DMS 273 (cell line): ENCODE data around the gene KCTD21.

Experiments used
- DNase-seq: peaks from one replicate; lab custom pipeline; 2025; ENCODE audit not compliant: unreplicated experiment; lab: John Stamatoyannopoulos, UW

Gene KCTD21

DNA sequence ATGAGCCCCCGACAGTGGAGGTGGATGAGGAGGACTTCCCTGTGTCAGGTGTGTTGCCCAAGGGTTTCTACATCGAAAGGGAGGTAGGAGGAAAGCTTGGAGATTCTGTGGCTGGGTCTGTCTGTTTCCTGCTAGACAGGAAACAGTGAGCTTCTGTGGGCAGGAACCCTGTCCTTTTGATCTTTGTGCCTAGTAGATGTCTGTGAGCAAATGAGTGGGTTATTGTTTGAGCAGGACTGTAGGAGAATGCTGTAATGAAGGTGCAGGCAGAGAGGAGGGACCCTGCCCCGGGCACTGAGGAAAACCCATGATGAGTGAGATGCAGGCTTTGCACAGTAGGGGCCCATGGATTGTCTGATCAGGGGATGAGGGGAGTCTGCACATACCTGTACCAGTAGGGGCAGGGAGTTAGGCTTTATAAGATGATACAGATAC is 14.3 kb upstream of the KCTD21 start:
- no peak for DNase-seq

GRCh38 chr11:78201096-78201818 is 12.8 kb upstream of the KCTD21 start:
- DNase-seq, result no peak

GRCh38 chr11:78200553-78200952 is 12.1 kb upstream of the KCTD21 start:
- no peak for DNase-seq

DNA sequence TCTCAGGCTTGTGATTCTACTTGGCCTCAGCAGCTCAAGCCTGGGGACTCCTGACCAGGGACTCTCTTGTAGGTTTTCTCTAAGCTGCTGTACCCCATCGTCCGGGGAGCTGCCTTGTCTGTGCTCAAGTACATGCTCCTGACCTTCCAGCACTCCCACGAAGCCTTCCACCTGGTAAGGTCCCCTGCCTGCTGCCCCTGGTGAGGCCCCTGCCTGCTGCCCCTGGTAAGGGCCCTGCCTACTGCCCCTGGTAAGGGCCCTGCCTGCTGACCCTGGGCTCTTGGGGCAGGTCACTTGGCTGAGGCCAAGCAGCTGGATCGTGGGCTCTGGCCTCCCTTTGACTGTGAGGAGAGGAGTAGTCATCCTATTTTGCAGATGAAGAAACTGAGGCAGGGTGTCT is 11.6 kb upstream of the KCTD21 start:
- DNase-seq, result no peak

DNA sequence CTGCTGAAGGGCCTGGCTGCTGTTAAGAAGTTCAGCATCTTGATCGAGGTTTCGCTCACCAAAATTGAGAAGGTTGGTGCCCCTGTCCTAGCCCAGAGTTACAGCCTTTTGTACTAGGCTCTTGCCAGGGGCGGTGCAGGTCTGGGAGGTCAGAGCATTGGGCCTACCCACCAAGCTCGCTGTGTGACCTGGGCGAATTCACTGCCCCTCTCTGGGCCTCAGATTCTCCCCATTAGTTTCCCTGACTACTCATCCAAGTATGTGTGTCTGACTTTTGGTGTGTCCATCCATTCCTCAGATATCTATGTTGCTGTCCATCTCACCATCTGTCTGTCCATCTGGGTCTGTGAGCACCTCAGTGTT is 11.2 kb upstream of the KCTD21 start:
- no peak for DNase-seq

DNA sequence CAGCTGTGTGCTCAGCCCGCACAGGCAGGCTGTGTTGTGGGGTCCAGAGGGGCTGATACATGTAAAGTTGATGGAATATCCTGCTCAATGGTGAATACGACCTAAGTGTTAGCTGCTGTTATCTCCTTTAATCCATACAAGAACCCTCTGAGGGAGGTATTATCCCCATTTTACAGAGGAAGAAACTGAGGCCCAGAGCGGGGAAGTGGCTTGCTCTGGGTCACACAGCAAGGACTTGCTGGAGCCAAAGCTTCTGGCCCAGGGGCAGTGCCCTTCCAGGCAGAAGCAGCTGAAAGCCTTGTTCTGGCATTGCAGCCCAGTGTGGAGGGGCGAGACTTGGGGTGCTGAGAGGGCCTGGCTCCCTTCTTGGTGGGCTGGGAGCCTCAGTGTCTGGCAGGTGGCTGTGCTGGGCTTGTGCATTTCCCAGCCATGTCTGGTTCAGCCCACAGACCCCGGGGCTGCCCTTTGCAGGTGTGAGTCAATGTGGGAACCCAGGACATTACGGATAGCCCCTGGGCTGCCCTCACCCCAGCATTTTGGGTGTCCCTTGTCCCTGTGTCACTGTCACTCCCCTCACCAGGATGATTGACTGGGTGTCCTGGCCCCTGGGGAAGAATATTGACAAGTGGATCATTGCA is 10.7 kb upstream of the KCTD21 start:
- DNase-seq, result no peak

DNA sequence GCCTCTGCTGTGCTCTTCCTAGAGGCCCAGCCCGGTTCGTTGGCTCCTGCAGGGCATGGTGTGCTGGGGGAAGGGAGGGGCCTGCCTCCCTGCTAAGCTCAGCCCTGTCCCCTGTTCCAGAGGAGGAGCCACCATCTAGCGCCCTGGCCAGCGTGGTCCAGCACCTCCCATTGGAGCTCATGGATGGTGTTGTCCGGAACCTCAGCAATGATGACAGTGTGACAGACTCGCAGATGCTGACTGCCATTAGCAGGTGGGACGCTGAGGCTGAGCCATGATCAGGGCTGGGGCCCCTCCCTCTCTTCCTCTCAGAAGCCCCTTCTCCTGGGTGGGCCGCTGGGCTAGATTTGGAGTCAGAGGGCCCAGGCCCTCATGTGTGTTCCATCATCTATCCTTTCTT is 9.4 kb upstream of the KCTD21 start:
- no peak for DNase-seq

DNA sequence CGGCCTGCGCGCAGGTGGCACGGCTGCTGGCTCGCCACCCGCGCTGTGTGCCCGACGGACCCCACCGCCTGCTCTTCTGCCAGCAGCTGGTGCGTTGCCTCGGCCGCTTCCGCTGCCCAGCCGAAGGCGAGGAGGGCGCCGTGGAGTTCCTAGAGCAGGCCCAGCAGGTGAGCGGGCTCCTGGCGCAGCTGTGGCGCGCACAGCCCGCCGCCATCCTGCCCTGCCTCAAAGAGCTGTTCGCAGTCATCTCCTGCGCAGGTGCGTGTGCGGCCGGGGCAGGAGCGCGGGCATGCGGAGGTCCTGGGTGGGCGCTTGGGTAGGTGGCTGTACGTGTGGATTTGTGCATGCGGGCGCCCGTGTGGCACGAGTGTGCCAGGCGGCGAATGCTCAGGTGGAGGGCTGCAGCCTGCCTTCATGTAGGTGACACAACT is 8.2 kb upstream of the KCTD21 start:
- DNase-seq, result no peak

DNA sequence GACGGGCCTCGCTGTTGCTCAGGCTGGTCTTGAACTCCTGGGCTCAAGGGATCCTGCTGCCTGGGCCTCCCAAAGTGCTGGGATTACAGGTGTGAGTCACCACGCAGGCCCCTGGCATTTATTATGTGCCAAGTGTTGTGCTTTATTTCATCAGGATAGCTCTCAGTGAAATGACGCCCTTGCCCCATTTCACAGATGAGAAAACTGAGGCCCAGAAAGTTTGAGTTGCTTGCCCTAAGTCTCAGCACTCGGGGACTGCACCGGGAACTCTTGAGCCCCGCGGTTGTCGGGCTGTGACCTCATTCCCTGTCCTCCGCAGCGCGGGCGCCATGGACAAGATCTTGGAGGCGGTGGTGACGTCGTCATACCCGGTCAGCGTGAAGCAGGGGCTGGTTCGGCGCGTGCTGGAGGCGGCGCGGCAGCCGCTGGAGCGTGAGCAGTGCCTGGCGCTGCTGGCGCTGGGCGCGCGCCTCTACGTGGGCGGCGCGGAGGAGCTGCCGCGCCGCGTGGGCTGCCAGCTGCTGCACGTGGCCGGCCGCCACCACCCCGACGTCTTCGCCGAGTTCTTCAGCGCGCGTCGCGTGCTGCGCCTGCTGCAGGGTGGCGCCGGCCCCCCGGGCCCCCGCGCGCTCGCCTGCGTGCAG is 7.6 kb upstream of the KCTD21 start:
- DNase-seq, result no peak

GRCh38 chr11:78194490-78194889 is 6.1 kb upstream of the KCTD21 start:
- DNase-seq, result no peak

DNA sequence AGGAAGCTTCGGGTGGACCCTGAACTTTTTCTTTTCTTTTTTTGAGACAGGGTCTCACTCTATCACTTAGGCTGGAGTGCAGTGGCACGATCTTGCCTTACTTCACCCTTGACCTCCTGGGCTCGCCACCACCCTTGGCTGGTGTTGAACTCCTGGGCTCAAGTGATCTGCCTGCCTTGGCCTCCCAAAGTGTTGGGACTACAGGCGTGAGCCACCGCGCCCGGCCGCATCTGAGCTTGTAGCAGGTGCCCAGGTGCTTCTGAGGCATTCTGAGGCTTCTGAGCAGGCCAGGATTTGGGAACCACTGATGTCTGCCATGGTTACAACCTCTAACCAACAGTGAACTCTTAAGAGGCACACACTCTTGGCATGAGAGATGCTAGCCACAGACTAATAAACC is 5.4 kb upstream of the KCTD21 start:
- no peak for DNase-seq

DNA sequence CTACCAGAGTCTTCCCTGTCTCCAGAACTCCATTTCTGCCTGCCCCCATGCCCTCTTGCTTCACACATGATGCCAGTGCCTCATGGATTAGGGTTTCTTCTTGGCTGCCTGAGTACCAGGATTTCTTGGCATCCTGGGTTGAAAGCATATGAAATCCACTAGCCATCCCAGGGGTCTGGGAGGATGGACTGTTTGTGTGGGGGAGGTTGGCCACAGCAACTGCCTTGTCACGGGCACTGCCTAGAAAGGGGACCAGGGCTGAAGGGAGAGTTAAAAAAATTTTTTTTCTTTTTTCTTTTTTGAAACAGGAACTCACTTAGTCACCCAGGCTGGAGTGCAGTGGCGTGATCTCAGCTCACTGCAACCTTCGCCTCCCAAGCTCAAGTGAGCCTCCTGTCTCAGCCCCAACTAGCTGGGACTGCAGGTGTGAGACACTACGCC is 4.5 kb upstream of the KCTD21 start:
- no peak for DNase-seq

GRCh38 chr11:78192223-78192719 is 3.8 kb upstream of the KCTD21 start:
- peak; percentile 6 for DNase-seq

GRCh38 chr11:78190871-78191538 is 2.6 kb upstream of the KCTD21 start:
- DNase-seq, result no peak

- DNase-seq, result no peak
Observed at GRCh38 chr11:78190374-78190773, 1.9 kb upstream of the KCTD21 start.

- no peak for DNase-seq
Observed at GRCh38 chr11:78189851-78190250, 1.4 kb upstream of the KCTD21 start.

GRCh38 chr11:78189174-78189724 is 823 bp upstream of the KCTD21 start:
- DNase-seq, result no peak

DNA sequence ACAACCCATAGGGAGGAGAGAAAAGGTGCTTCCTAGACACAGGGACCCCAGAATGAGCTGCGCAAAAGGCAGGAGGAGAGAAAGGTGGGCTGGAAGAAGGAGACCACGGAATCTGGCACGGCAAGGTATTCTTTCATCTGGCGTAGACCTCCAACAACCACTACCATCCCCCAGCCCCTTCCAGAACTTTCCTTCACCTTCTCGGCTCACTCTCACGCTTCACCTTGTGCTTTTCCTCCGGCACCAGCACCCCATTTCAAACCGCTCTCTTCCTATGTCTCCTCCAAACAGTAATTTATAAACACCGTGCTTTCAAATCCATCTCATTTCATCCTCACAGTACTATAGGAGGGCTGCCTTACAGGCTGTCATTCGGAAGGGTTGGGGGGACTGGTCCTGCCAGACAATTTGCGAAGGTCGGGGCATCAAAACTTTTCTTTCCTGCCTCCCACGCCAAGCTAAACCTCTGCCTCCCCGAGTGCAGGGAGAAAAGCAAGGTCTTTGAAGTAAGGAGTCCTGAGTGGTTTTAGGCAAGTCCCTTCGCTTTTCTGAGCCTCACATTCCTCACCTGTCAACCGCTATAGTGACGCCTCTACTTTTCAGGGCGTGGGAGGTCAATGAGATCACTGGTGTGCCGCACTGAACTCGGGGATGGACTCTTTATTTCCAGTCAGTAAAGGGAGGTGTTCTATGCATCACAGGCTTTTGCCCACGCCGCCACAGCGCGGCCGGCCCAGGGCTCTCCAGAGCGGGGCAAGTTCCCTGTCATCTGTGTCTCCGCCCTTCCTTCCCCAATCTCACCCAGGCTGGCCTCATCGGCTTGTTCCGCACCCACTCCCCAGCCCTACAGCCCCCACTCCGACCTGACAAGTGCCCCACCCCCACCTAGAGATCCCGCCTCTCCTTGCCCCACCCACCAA is 800 bp downstream of the KCTD21 start:
- no peak for DNase-seq

- DNase-seq, result no peak
Observed at GRCh38 chr11:78181185-78181584, 7.2 kb downstream of the KCTD21 start.

DNA sequence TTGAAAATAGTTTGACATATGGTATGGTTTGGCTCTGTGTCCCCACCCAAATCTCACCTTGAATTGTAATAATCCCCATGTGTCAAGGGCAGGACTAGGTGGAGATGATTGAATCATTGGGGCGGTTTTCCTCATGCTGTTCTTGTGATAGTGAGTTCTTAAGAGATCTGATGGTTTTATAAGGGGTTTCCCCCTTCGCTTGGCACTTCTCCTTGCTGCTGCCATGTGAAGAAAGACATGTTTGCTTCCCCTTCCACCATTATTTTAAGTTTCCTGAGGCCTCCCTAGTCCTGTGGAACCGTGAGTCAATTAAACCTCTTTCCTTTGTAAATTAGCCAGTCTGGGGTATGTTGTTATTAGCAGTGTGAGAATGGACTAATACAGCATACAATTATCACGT is 7.7 kb downstream of the KCTD21 start:
- no peak for DNase-seq
